ENCODE results near the gene RASGRF2.

DNA sequence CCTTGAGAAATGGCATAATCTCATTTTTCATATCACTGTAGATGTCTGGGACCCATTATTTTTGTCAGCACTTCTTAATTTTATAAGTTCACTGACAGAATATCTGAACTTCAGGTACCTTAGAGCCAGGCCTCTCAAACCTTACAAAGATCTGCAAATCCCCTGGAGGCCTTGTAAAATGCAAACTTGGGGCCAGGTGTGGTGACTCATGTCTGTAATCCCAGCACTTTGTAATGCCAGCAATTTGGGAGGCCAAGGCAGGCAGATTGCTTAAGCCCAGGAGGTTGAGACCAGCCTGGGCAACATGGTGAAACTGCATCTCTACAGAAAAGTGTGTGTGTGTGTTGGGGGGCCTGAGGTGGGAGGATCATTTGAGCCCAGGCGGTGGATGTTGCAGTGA lies 30.8 kb downstream of the RASGRF2 start:
- TF ChIP-seq, protein P1, sequence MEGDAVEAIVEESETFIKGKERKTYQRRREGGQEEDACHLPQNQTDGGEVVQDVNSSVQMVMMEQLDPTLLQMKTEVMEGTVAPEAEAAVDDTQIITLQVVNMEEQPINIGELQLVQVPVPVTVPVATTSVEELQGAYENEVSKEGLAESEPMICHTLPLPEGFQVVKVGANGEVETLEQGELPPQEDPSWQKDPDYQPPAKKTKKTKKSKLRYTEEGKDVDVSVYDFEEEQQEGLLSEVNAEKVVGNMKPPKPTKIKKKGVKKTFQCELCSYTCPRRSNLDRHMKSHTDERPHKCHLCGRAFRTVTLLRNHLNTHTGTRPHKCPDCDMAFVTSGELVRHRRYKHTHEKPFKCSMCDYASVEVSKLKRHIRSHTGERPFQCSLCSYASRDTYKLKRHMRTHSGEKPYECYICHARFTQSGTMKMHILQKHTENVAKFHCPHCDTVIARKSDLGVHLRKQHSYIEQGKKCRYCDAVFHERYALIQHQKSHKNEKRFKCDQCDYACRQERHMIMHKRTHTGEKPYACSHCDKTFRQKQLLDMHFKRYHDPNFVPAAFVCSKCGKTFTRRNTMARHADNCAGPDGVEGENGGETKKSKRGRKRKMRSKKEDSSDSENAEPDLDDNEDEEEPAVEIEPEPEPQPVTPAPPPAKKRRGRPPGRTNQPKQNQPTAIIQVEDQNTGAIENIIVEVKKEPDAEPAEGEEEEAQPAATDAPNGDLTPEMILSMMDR (IDR thresholded peaks at IDR 0.05) = no peak
- TF ChIP-seq POLR2A (IDR thresholded peaks at IDR 0.05) = no peak
- no peak for TF ChIP-seq EP300 (IDR thresholded peaks at IDR 0.05)
- TF ChIP-seq POLR2AphosphoS5 (IDR thresholded peaks at IDR 0.05) = no peak

Data from suprapubic skin (tissue), 4 donors.